Hematopoietic multipotent progenitor cell treated with erythropoietin and hydrocortisone succinate and interleukin-3 and kit ligand, for 4 days (in vitro differentiated cells): Measurements from ENCODE around the gene PTPRD.
A peak's percentile ranks its signal among the peaks of the same experiment; 100 is the strongest.

ENCODE experiments used
- DNase-seq: peaks from one replicate; pipeline ENCODE4 v3.0.0-alpha.2; 2015

Gene PTPRD

GRCh38 chr9:9855177-9856078 lies 757.4 kb downstream of the PTPRD start:
- DNase-seq: peak; percentile 13

- no peak for DNase-seq
Observed at GRCh38 chr9:9847750-9848149, 765.1 kb downstream of the PTPRD start.

DNA sequence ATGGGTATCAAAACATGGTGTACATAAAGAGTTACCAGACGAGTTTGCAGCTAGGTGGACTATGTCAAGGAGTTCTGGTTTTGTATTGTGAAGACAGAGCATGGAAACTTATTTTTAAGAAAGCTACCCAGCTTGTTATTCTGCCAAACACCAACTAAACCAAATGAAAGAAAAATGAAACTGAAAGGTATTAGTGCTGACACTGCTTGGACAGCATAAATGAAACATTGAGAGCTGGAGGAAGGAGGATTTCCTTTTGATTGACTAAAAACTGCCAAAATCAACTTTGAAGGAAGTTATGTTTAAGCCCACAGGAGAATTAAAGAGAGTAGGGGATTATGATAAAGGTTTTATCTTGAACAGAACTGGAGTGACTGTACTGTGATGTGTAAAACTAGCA lies 766.2 kb downstream of the PTPRD start:
- DNase-seq: peak; percentile 63

- no peak for DNase-seq
Observed at GRCh38 chr9:9820436-9820835, 792.4 kb downstream of the PTPRD start.

- DNase-seq: no peak
Observed at GRCh38 chr9:9819886-9820285, 792.9 kb downstream of the PTPRD start.

GRCh38 chr9:9817176-9817575 lies 795.6 kb downstream of the PTPRD start:
- no peak for DNase-seq

GRCh38 chr9:9804109-9804508 lies 808.7 kb downstream of the PTPRD start:
- DNase-seq: no peak

DNA sequence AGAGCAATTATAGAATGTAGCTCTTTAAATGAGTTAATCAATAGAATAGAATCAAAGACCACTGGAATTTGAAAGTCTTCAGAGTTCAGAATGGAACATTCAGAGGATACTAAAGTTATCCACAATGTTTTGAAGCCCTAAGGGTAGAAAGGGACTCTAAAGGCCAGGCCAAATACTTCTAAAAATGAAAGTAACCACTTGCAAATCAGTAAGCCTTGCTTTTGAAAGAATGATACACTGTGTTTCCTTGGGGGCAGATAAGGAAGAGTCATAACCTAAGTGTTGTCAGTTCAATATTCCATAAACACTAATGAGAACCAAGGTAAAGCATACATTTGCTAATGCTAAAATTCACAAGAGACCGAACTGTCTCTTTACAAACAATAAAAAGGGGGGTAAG lies 813.5 kb downstream of the PTPRD start:
- DNase-seq: no peak

DNA sequence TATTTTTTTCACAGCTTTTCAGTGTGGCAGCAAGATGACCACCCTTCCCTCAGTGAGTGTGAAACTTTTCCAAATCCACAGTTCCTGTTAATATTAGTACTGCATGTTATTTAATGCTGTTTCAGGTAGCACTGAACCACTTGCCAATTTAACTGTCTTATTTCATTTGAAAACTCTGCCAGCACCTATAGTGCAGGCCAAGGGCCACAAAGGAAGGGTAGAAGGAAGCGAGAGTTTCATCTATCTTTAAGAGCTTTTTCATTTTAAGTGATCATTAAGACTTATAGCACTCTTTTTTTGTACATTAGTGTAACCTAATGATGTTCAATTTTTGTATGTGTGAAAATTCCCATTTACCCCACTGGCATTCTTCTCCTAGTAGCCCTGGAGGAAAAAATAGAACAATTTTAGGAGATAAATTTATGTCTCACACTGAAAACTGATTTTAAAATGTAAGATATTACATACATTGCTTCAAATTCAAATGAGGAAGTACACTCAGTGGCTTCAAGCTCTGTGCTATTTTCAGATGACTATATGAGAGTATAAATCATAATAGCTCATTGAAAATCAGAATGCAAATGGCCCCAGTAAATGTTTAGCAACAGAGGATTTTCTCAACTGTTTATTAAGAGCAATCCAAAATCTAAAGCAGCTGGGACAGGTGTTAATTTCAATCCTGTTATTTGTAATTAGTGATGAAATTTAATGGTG lies 820.5 kb downstream of the PTPRD start:
- DNase-seq: peak; percentile 36

DNA sequence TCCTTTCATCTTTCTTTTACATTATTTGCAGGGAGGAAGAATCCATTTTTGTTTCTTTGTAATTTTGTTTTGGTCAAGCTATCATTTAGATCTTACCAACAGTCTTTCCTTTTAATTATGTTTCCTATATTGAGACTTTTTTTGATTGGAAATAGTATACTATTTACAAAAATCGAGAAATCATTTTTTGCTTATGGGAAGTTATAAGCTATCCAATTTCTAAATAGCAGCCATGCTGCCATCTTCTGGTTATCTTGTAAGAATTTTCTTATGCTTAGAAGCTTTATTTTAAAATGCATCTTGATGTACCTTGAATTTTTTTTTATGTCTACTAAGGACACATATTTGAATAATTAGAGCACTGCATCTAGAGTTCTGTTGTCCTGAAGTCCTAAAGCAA lies 821.2 kb downstream of the PTPRD start:
- DNase-seq: peak; percentile 59

DNA sequence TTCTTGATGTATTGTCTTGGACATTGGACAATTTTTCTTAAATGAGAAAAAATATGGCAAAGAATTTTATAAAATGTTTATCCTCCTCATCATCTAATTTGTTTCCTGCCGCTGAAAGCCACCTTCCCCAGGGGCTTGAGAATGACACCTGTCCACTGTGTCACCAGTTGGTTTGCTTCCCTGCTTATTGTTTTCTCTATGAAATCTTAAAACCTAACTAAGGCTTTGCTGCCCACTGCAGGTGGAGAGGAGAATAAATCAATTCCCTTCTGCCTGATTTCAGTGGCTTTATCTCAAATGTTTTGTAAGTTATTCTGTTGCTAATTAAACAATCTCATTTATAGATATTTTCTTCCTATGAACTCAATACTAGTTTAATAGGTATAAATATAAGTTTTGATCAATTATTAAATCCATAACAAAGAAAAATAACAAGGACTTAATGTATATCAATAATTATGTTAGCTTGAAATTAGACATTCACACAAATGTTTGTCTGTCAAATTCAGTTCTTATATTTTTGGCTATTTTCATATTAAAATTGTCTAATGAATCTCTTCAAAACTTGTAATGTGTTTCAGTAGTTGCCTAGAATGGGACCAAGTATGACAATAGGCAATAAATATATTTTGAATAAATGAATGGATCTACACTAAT lies 822.5 kb downstream of the PTPRD start:
- DNase-seq: peak; percentile 80

- peak; percentile 63 for DNase-seq
Observed at GRCh38 chr9:9783711-9784110, 829.1 kb downstream of the PTPRD start.

DNA sequence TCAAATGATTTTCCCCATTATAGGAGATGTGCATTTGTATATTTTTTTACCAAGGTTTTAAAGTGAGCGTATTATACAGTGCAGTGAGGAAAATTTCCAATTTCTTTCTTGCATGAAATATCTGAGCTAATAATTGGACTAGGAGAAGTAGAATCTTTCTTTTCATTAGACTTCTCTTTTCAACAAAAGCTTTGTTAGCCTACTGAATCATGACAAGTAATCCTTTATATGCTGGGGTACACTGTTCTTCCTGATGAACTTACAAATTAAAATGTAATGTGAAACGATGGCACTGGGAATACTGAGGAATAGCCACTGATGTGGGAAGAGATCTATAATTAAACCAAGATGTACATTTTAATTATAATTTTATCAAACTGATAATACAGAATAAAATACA lies 829.6 kb downstream of the PTPRD start:
- no peak for DNase-seq

- no peak for DNase-seq
Observed at GRCh38 chr9:9778293-9778692, 834.5 kb downstream of the PTPRD start.

DNA sequence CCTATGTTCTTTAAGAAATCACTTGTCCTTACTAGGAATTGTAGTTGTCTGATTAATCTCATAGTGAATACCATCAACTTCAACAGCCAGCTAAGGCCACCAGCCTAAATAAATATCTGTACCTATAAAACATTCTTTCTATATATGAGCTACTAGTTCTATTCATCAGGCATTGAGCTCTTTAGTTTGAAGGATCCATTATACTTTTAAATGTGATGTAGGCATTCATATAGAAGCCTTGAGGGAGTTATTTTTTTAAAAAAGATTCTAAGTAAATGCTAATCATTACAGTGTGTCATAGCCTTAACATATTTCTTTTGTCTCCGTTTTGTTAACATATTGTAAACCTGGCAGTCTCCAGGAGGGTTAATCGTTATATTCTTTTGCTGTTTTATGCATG lies 838.3 kb downstream of the PTPRD start:
- DNase-seq: no peak

GRCh38 chr9:9771314-9771713 lies 841.5 kb downstream of the PTPRD start:
- DNase-seq: no peak

DNA sequence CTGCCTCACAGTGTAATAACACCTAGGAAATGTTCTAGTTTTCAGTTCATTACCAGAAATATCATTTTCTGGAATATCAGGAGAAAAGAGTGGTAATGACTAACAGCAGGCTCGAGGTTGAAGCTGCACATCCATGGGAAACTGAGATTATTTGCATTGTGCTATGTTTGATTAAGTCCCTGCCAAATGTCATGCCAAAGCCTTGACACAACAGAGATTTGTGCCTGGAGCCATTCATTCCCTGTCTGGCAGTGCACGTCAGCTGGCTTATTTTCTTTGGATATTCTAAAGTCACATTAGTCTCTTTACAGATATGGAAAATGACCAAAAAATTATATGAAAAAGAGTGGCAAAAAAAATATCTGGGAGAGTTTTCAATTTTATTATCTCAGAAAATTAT lies 848.0 kb downstream of the PTPRD start:
- DNase-seq: no peak

DNA sequence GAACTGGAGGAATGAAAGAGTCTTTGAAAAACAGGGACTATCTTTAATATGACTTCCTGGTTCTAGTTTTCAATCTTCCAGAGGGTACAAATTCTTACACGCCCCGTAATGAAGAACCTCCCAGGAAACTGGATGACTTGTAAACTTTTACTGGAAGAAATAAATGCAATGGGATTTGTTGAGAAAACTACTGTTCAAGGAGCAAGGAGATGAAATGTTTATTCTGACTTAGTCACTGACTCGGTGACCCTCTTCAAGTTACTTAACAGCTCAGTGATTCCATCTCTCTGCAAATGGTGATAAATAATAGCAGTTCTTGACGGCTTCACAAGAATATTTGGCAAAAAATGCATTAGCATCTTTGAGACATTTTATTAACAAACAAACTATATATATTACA lies 858.6 kb downstream of the PTPRD start:
- no peak for DNase-seq

DNA sequence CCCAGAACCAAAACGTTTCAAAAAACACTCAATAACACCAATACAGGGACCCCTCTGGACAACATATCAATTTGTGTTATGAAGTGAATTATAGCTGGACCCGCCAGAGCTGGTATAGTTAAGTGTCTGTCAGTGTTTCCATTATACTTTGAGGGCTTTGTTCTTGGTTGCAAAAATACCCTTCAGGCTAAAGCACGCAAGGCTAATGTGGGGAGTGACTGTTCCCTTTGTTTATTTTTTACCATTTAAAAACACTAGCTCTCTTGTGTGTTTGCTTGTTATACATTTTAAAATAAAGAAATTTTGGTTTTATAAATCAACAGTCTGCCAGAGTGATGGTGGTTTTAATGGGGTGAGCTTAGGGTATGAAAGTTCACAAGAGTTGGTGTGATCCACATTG lies 859.5 kb downstream of the PTPRD start:
- no peak for DNase-seq

DNA sequence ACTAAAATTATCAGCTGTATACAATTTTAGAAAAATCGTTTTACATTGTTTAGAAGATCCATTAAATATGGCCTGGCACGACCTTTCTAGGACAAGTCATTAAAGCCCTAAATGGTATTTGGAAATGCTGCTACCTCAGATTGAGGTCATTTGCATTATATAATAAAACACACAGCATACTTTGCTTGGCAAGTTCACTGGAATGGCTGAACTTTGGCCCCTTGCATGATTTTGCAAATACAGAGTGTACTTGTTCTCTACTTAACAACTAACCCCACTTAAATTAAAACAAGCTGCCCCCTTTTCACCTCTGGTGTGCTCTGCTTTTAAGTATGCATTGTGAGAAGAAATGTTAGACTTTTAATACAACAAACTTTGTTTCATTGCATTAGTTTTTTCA lies 860.1 kb downstream of the PTPRD start:
- no peak for DNase-seq

- no peak for DNase-seq
Observed at GRCh38 chr9:9751996-9752395, 860.8 kb downstream of the PTPRD start.

DNA sequence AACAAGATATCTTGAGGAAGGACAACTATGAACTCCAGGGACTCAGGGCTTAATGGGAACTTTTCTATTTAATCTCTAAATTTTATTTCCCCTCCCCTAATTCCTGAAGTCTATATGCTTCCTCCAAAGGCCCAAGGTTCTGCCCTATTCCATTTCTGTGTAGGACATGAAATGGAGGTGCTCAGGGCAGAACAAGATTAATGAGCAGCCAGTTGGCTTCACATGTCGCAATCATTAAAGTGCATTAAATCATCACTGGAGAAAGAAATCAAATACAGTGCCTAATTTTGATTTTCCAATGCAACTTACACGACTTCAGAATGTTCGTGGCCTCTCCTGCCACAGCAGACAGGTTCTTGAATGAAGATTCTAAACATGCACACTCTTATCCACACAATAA lies 862.1 kb downstream of the PTPRD start:
- no peak for DNase-seq

DNA sequence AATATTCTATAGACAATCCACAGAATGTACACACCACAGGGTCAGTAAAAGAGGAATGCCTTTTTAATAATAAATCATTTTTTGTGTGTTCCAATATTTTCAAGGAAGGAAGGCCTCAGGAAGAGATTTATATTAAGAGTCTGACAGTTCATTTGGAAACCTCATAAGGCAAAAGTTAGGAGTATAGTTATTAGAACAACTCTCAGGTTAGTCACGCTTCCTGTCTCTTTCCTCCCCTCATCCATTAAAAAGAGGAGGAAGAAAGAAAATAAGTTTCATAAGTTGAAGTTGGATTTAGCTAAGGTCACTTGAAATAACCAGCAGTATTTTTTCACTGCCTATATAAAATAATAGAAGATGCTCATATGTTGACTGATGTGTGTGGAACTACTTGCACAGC lies 863.2 kb downstream of the PTPRD start:
- no peak for DNase-seq

- DNase-seq: no peak
Observed at GRCh38 chr9:9747787-9748186, 865.0 kb downstream of the PTPRD start.
